GM12891 (cell line): ENCODE data around the gene CFL2.

ENCODE experiments used
- PAX5 ChIP-seq: IDR thresholded peaks from 2 replicates; pipeline ENCODE4 v1.6.1; 2011; ENCODE audit warnings: low read length, moderate library complexity, mild to moderate bottlenecking; ENCODE audit not compliant: insufficient read depth, severe bottlenecking
- POLR2A ChIP-seq: IDR thresholded peaks from 2 replicates; pipeline ENCODE4 v1.6.1; 2011; ENCODE audit warnings: low read depth, low read length, control low read depth
- POLR2AphosphoS5 ChIP-seq: IDR thresholded peaks from 2 replicates; pipeline ENCODE4 v1.6.1; 2011; ENCODE audit warnings: low read depth, low read length, control low read depth
- POU2F2 ChIP-seq: IDR thresholded peaks from 2 replicates; pipeline ENCODE4 v1.6.1; 2011; ENCODE audit warnings: low read depth, mild to moderate bottlenecking, control low read depth, low read length, moderate library complexity
- SPI1 ChIP-seq: IDR thresholded peaks from 2 replicates; pipeline ENCODE4 v1.6.1; 2011; ENCODE audit warnings: low read depth, low read length, control low read depth
- TAF1 ChIP-seq: IDR thresholded peaks from 2 replicates; pipeline ENCODE4 v1.6.1; 2011; ENCODE audit warnings: low read depth, low read length, control low read depth

GRCh38 chr14:34713122-34713680, 1.2 kb downstream of the CFL2 start:
- TF ChIP-seq POLR2A, result no peak
- no peak for TF ChIP-seq TAF1
- no peak for TF ChIP-seq PAX5
- TF ChIP-seq POLR2AphosphoS5, result no peak
- no peak for TF ChIP-seq SPI1
- no peak for TF ChIP-seq POU2F2
